ENCODE data around the gene NUDT12.

The NUDT12 gene

DNA sequence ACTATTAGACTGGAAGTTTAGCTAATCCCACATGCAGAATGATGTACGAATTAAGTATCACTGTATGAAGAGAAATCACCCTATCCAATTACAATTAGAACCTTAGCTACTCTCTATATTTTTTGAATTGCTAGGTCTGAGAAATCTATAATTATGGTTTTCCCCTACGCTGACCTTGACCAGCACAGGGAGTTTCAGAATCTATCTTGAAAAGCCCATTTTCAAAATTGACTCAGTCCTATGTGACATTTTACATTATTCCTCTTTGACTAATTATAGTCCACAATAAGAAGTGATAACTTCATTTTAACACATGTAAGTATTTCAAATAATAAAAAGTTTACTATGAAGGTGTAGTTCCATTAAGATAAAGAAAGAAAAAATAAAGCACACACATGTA is 21.5 kb downstream of the NUDT12 start:
- no peak for DNase-seq (ENCODE audit: low read depth)

DNA sequence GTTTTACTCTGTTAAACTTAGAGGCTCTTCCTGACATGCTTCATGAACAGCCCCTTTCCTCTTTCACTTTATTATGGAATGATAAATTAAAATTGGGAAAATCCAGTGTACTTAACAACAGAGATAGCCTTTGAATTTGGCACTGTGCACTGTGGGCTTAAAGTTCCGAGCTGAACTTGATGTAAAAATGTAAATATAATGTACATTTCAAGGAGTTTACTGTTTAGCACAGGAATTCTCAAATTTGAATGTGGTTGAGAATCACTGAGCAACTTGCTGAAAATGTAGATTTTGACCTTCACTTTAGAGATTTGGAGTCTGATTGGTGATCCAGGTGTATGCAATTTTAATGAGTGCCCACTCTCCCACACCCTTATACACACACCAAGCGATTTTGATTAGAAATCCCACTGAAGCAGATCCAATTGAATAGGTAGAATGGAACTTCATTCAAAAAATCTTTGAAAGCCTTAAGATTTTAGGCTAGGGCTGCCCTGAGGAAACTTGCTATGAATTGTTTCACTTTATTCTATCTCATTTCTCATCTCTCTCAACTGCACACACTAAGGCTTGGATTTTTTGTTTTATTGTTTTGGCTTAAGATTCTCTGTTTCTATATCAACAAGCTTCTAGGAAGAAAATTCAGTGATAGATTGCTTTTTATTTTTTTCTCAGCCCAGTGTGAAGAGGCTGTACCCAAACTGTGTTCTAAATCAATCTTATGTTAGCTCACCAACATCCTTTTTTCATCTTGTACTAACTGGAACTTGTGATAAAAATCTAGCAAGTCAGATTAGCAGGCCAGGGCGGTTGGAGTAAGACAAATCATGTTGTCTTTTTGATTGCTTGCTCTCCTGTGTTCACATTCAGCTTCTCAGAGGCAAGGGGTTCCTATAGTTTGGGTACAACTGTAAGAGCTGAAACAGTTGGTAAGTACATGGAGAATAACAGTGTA is 22.9 kb downstream of the NUDT12 start:
- no peak for DNase-seq (ENCODE audit: low read depth)

DNA sequence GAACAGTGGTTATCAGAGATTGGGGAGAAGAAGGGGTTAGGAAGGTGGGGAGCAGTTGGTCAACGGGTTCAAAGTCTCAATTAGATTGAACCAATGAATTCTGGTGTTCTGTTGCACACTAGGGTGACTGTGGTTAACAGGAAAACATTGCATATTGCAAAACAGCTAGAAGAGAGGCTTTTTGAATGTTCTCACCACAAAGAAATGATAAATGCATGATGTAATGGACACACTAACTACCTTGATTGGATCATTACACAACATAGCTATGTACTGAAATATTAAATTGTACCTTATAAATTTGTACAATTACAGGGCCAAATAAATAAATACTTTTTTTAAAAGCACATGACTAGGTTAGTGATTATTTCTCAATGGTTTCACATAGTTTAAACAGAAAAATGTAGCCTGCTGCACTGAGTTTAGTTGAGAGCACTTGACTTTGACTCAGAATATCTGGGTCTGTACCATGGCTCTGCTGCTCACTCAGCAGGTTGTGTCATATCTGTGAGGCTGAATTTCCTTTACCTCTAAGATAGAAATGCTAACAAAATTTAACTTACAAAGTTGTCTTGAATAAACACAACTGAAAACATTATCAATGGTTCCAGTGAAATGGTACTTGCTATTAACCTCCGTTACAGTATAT is 30.4 kb downstream of the NUDT12 start:
- peak; percentile 67 for DNase-seq (ENCODE audit: low read depth)

DNA sequence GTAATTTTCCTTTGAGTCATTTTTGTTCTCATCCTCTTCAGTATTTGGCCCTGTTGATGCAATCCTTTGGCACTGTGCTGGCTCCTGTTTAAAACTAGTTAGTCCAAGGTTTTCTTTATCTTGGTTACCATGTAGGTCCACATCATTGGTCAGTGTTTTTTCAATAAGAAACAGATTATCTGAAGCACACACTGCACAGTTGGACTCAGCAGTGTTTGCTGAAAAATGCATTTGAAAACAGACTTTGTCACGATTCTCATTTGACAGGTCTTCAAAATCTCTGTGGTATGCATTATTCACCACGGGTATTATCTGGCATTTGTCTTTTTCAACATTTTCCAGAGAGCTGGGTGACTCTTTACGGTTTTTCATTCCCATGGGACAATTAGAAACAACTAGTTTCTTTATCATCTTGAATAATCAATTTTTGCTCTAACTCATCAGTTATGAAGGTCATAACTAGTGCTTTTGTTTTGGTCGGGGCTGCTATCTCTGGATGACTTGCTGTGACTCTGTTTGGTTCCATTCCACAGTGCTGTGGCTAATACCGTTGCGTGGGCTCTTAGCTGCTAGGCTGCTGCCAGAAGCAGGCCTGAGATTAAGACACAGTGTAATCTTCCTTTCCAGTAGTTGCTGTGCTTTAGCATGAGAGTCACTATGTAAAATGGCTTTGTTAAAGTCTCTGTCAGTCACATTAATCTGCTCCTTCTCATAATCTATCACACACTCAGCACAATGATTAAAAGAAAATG is 36.2 kb downstream of the NUDT12 start:
- peak; percentile 31 for DNase-seq (ENCODE audit: low read depth)

DNA sequence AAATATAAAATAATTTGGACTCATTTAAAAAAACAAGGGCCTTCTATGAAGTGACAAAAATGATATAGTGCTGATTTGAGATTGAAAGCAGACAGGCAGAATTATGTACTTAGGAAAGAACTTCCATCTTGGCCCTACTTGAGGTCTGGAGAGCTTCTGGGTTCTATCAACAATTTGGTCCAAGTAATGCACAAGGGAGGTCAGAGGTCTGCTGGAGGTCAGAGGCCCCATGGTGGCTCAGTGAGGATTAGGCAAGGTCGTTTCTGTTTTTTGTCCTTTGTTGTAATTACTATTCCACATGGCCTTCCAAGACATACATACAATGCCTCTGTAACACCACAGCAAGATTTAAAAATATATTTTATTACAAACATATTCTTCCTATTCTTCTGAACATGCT is 37.2 kb downstream of the NUDT12 start:
- DNase-seq (ENCODE audit: low read depth): no peak

DNA sequence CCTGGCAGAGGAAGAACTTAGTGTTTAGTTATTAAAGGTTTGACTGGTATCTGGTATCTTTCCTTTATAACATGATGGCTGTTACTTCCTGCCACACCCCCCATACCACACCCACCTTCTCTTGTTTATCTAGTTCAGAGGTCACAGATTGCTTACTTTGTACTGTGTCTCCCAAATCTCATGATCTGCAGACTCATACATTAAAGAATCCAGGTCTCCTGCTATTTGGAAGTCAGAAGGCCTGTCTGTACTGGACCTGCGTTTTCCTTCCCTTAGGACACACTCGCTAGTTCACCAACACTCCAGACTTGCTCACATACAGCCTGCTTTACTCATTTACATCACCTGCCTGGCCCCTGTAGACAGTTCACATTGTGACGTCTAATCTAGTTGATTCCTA is 39.3 kb downstream of the NUDT12 start:
- no peak for DNase-seq (ENCODE audit: low read depth)

DNA sequence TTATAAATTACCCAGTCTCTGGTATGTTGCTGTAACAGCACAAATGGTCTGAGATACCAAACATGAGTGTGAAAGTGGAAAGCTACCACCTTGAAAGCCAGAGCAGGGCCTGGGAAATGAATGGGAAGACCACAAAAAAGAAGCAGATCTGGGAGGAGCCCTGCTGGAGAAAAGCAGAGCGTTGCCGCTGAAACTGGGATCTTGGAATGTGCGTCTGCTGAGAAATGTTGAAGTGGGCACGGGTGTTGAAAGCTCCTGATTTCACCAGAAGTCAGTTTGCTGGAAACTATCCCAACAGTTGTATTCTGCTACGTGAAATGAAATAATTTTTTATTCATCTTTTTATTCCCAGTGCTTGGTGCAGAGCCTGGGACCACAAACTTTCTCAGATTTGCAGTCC is 40.0 kb downstream of the NUDT12 start:
- no peak for DNase-seq (ENCODE audit: low read depth)

DNA sequence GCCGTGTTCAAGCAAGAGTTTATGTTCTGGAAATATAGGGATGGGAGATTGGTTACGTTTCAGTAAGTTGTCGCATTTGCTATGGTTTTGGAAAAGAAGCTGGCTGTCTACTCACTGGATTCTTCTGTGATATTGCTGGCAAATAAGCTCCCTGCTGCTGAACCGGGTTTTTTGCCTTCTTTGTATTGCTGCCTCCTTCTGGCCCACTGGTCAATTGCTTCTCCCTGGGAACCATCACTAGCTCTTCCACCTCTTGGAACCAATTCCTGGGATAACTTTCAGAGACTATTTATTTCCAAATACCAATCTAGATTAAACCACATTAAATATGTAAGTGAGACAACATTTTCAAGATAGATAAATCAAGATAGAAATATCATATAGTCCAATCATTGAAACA is 43.0 kb downstream of the NUDT12 start:
- peak; percentile 47 for DNase-seq (ENCODE audit: low read depth)

DNA sequence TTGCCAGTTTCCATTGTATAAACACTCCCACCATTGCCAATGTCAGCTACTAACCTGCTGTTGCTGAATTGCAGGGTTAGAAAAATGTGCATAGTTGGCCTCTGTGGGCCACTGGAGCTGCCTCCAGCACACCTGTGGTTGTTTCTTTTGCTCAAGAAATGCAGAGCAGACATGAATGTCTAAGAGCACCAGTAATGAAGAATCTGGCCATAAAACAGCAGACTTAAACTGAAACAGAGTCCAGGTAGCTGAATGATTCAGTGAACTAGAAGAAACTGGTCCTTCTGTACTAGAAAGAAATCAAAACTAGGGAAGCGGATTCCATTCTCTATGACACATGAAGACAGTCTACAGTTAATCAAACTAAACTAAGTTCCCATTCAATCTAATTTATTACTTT is 48.2 kb downstream of the NUDT12 start:
- no peak for DNase-seq (ENCODE audit: low read depth)

DNA sequence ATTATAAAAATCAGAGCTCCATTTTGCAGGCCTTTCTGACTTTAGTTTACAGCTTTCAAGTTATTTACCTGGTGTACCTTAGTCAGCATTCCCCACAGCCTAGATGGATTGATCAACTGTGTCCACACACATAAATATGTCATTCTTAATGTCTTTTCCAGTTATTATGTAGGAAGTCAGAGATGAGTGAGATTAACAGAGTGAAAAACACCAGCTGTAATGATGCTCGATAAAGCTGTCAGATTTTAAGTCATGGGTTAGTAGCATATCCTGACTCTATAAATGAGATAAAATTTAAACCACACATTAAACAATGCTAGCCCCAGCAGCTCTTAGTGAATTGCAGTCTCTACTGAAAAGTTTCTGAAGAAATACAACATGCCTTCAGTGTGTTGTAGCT is 48.9 kb downstream of the NUDT12 start:
- DNase-seq (ENCODE audit: low read depth): no peak

DNA sequence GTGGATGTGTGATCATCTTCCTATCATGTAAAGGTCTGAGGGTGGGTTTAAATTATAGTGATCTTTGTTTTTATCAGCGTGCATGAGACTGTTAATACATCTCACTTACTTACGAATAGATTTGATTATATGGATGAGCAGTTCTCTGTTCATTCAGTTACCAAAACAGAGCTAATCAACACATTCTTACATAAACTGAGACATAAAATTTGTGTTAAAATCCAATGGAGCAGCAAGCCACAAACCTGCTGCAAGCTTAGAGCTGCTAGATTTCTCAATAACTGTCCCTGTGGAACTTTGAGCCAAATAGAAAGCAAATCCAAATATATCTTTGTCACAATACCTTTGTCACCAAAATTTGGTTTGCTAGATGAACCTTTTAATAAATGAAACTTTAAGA is 50.1 kb downstream of the NUDT12 start:
- DNase-seq (ENCODE audit: low read depth): no peak

DNA sequence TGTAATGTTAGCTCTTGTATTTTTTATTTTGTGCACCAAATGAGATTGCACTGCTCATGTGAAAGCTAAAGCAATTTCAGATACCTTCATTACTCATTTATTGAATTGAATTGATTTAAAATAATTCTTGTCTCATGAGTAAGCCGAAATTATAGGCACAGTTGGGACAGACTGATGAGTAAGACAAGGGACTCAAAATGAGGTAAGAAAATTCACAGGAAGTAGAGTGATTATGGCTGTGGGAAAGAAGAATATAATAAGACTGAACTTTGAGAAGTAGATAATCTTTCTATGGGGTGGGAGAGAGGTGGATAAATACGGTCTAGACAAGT is 51.1 kb downstream of the NUDT12 start:
- DNase-seq (ENCODE audit: low read depth): peak; percentile 71

DNA sequence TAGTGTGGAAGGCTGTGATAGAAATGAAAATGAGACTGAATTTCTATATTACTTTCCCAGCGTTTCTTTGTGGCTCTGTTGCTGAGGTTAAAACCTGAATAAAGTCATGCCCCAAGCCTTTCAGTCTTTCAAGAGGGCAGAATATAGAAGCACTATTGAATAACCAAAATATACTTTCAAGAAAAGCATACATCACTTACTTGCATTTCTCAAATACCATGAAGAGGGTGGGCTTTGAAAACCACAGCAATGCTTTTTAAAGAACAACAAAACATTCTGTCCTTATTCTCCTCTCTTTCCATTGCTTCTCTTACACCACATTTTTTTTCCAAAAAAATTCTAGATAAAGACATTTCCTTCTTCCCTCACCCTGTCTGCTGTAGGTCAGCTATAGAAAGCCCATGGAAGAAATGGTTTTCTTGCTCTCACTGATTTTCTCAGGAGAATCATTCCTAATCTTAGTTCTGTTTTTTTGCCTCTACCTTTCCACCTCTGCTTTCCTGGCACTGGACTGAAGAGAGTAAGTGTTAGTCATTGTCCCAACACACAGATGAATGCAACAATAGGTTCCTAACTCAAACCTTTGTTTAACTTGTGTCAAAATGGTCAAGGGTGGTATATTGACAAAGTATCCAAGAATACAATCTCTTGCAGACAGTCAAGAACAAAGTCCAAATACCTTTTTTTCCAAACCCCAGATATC is 51.6 kb downstream of the NUDT12 start:
- DNase-seq (ENCODE audit: low read depth): peak; percentile 74

DNA sequence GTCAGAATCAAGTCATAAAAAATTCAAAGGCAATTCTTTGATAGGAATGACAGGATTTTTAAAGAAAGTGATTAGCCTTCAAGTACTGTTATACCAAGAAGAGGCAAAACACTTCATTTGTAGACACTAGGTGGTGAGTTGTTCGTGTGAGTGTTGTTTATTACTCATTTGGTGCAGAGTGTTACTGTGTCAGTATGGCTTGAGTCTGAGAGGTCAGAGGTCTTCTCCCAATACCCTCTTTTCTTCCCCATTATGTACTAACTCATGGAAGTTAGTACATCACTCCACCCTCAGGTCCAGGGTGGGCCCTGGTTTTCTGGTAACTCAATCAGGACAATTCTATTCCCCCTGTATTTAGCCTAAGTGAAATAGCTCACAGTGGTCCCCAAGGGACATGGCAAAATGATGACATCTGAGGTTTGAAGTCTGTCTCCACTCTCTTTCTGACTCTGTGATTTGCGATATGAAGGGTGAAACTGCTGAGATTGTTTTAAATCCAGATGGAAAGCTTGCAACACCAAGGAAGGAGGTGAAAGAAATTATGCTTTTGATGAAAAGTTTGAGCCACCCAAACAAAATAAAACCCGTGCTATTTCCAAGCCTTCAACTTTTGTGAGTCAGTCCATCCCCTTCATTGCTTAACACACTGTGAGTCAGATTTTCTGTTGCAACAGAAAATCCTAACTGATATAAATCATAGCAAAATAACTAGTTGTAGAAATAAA is 56.8 kb downstream of the NUDT12 start:
- DNase-seq (ENCODE audit: low read depth): peak; percentile 92

DNA sequence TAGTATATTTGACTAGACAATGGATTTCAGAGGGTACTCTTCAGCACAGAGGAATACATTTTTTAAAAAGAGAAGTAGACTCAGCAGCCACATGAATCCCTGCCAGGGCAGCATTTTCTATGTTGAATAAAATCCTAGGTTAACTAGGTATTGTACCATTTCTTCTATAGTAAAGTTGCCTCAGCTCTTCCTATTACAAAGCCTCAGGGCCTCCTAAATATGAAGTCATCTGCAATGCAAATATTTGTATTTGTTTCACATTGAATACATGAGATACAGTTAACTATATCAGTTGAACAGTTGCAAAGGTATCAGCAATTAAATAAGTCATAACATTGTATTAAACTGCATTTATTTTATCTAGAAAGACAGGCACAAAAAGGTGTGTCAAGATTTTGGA is 59.5 kb downstream of the NUDT12 start:
- no peak for DNase-seq (ENCODE audit: low read depth)

DNA sequence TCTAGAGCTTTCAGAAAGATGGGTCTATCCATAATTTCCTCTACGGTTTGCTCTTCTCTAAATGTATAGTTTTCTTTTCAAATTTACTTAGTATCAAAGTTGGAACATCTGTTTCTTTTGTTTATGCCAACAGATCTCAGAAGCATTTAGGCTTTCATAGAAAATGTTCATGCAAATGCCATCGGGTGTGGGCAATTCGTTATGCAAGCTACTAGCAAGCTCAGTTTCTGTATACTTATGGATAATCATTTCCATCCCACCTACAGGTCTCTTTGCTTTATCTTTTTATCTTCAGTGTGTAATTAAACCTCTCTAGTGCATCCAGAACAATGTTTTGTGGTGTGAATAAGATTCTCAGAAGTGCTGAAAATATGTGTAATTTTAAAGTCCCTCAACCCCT is 59.9 kb downstream of the NUDT12 start:
- DNase-seq (ENCODE audit: low read depth): no peak
